Measurements from ENCODE around the gene PRDM16. TPM values are rescaled to one million over a fixed set of nuclear protein-coding genes. Genes with fewer than 3 reads are reported as not detected.

The PRDM16 gene
- total RNA-seq, 1 experiment from 2014 or later = 22.3 TPM

GRCh38 chr1:3359351-3359750 is 290.3 kb downstream of the PRDM16 start:
- DNase-seq (ENCODE audit: low read depth, low spot score) (no peak), ATAC-seq (no peak)
- TF ChIP-seq TCF7L2 (IDR thresholded peaks at IDR 0.05; ENCODE audit: low read depth, low read length) = no peak
- TF ChIP-seq CTCF (IDR thresholded peaks at IDR 0.05) = no peak
- TF ChIP-seq SIN3A (IDR thresholded peaks at IDR 0.05; ENCODE audit: borderline replicate concordance, insufficient read depth, low read depth, low read length) = no peak
- no peak for TF ChIP-seq REST (IDR thresholded peaks at IDR 0.05; ENCODE audit: insufficient read depth in 1 of 2, low read depth in 2 of 2, low read length in 1 of 2)
- TF ChIP-seq POLR2AphosphoS5 (IDR thresholded peaks at IDR 0.05; ENCODE audit: low read depth, low read length) = no peak
- no peaks in the 10 kb centered on the region for H3K27me3 ChIP-seq (ENCODE audit: control insufficient read depth, insufficient read depth, low read length)
- BruUV-seq (replicated peaks) = no TSS peak
- no peak overlapping the region for H3K4me3 ChIP-seq (ENCODE audit: low read depth in 2 of 2, low read length in 2 of 2)
- H3K4me1 ChIP-seq (ENCODE audit: control insufficient read depth, insufficient read depth, low read length) = peaks cover 11% of the 10 kb centered on the region
- no peaks in the 10 kb centered on the region for H3K36me3 ChIP-seq (ENCODE audit: control insufficient read depth, insufficient read depth, low read length)
- intact Hi-C loops (cut with micrococcal nuclease; ENCODE audit: unreplicated experiment) = no loop called here
- CTCF ChIA-PET = no interaction called here
- in situ Hi-C loops (cut with HindIII; ENCODE audit: low pct_unique_long_range_greater_than_20kb, low sequenced_read_pairs) = no loop called here
- H3K27ac ChIP-seq (ENCODE audit: low read length) = no peak overlapping the region
- POLR2A ChIA-PET = no interaction called here
- H3K9me3 ChIP-seq (ENCODE audit: control insufficient read depth, insufficient read depth, low read depth, low read length) = no peaks in the 10 kb centered on the region

- no peaks in the 10 kb centered on the region for H3K27me3 ChIP-seq (ENCODE audit: control insufficient read depth, insufficient read depth, low read length)
- H3K4me3 ChIP-seq (ENCODE audit: low read depth in 2 of 2, low read length in 2 of 2) = no peak overlapping the region
- H3K9me3 ChIP-seq (ENCODE audit: control insufficient read depth, insufficient read depth, low read depth, low read length) = no peaks in the 10 kb centered on the region
- H3K27ac ChIP-seq (ENCODE audit: low read length) = no peak overlapping the region
- in situ Hi-C loops (cut with HindIII; ENCODE audit: low pct_unique_long_range_greater_than_20kb, low sequenced_read_pairs) (no loop called here), intact Hi-C loops (cut with micrococcal nuclease; ENCODE audit: unreplicated experiment) (no loop called here)
- no peak for DNase-seq (ENCODE audit: low read depth, low spot score)
- no peak for TF ChIP-seq REST (IDR thresholded peaks at IDR 0.05; ENCODE audit: insufficient read depth in 1 of 2, low read depth in 2 of 2, low read length in 1 of 2)
- TF ChIP-seq TCF7L2 (IDR thresholded peaks at IDR 0.05; ENCODE audit: low read depth, low read length) = no peak
- no peak for TF ChIP-seq POLR2AphosphoS5 (IDR thresholded peaks at IDR 0.05; ENCODE audit: low read depth, low read length)
- TF ChIP-seq SIN3A (IDR thresholded peaks at IDR 0.05; ENCODE audit: borderline replicate concordance, insufficient read depth, low read depth, low read length) = no peak
- no peak for TF ChIP-seq CTCF (IDR thresholded peaks at IDR 0.05)
- peaks cover 5% of the 10 kb centered on the region for H3K4me1 ChIP-seq (ENCODE audit: control insufficient read depth, insufficient read depth, low read length)
- ChIA-PET CTCF (no interaction called here), POLR2A (no interaction called here)
- BruUV-seq (replicated peaks) = no TSS peak
- no peak for ATAC-seq
- no peaks in the 10 kb centered on the region for H3K36me3 ChIP-seq (ENCODE audit: control insufficient read depth, insufficient read depth, low read length)
These were observed 290.9 kb downstream of the PRDM16 start for GRCh38 chr1:3359756-3360440.
